Measurements from ENCODE around the gene GAS2L2. TPM values are rescaled to one million over a fixed set of nuclear protein-coding genes. Genes with fewer than 3 reads are reported as not detected.

The GAS2L2 gene
- total and polyA plus RNA-seq, 2 experiments from 2014 or later, result 0.06 TPM; not detected in 1

DNA sequence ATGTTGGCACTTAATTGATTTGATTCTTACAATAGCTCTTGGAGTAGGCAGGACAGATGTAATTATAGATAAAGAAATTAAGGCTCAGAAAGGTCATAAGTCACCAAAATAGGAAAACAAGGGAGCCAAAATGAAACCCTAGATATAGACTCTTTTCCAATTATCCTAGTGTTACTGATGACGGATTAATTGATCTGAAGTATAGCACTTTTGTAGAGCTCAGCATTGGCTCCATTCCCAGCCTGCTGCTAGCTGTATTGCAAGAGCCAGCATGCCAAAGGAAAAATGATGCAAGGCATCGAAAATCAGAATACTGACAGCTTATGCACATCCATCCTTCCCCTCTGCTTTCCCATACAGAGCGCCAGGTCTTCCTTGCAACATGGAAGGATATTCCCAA is 43.2 kb downstream of the GAS2L2 start:
- TF ChIP-seq NANOG (IDR thresholded peaks at IDR 0.05; ENCODE audit: borderline replicate concordance), result no peak
- TF ChIP-seq JUNB (IDR thresholded peaks at IDR 0.05; ENCODE audit: unreplicated experiment), result no peak
- TF ChIP-seq ZNF331 (CRISPR knock-in tag; IDR thresholded peaks at IDR 0.05; ENCODE audit: low read depth), result no peak
- TF ChIP-seq ZNF114 (CRISPR knock-in tag; IDR thresholded peaks at IDR 0.05), result no peak
- no peak for TF ChIP-seq EZH2 (IDR thresholded peaks at IDR 0.05; ENCODE audit: low read depth, unreplicated experiment)
- TF ChIP-seq STAT1 (IDR thresholded peaks at IDR 0.05; ENCODE audit: unreplicated experiment), result no peak
- no peak for TF ChIP-seq POLR2AphosphoS5 (IDR thresholded peaks at IDR 0.05; ENCODE audit: low read depth)
- TF ChIP-seq, protein P1, sequence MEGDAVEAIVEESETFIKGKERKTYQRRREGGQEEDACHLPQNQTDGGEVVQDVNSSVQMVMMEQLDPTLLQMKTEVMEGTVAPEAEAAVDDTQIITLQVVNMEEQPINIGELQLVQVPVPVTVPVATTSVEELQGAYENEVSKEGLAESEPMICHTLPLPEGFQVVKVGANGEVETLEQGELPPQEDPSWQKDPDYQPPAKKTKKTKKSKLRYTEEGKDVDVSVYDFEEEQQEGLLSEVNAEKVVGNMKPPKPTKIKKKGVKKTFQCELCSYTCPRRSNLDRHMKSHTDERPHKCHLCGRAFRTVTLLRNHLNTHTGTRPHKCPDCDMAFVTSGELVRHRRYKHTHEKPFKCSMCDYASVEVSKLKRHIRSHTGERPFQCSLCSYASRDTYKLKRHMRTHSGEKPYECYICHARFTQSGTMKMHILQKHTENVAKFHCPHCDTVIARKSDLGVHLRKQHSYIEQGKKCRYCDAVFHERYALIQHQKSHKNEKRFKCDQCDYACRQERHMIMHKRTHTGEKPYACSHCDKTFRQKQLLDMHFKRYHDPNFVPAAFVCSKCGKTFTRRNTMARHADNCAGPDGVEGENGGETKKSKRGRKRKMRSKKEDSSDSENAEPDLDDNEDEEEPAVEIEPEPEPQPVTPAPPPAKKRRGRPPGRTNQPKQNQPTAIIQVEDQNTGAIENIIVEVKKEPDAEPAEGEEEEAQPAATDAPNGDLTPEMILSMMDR (conservative IDR thresholded peaks at IDR 0.05; ENCODE audit: low read depth in 2 of 2), result no peak
- TF ChIP-seq ZNF462 (CRISPR knock-in tag; IDR thresholded peaks at IDR 0.05), result no peak
- no peak for TF ChIP-seq EZH2phosphoT487 (IDR thresholded peaks at IDR 0.05; ENCODE audit: unreplicated experiment)
- H3K27ac ChIP-seq (ENCODE audit: low read depth), result no peak overlapping the region
- DNase-seq (ENCODE audit: low spot score) (no peak), ATAC-seq (no peak)
- no peaks in the 10 kb centered on the region for H3K27me3 ChIP-seq (ENCODE audit: insufficient read depth)
- no peak overlapping the region for H3K4me3 ChIP-seq
- H2AFZ ChIP-seq, result no peak overlapping the region
- H3K9me2 ChIP-seq (ENCODE audit: insufficient read depth), result no peaks in the 10 kb centered on the region
- H3K27me3 Mint-ChIP-seq (ENCODE audit: insufficient read depth, low read depth, poor library complexity), result peaks cover 3% of the 10 kb centered on the region
- H3K4me1 ChIP-seq (ENCODE audit: insufficient read depth), result no peaks in the 10 kb centered on the region
- no peaks in the 10 kb centered on the region for H3K79me2 ChIP-seq (replicated peaks; ENCODE audit: insufficient read depth)
- peaks cover 10% of the 10 kb centered on the region for H3K36me3 ChIP-seq (ENCODE audit: insufficient read depth)
- peaks cover 10% of the 10 kb centered on the region for H4K20me1 ChIP-seq (replicated peaks; ENCODE audit: insufficient read depth)
- H3K27ac Mint-ChIP-seq, result no peak overlapping the region
- H3K36me3 Mint-ChIP-seq (ENCODE audit: low read depth), result peaks cover 20% of the 10 kb centered on the region
- H3K9me3 Mint-ChIP-seq, result no peaks in the 10 kb centered on the region
- no peaks in the 10 kb centered on the region for H3K4me1 Mint-ChIP-seq
- no peaks in the 10 kb centered on the region for H3F3A ChIP-seq (replicated peaks; ENCODE audit: low read depth)
- H3K4me2 ChIP-seq, result no peak overlapping the region
- no peak overlapping the region for H3K4me3 Mint-ChIP-seq

All from GM23338 (cell line).